Gastrocnemius medialis (tissue), 4 donors: ENCODE data around the gene SMURF2. TPM values are rescaled to one million over a fixed set of nuclear protein-coding genes. Genes with fewer than 3 reads are reported as not detected.

ENCODE experiments used
- ATAC-seq, 2 donors: fragments of 150-250 bp; one replicate each; pipeline ENCODE4 v1.9.1; 2016
- DNase-seq, 2 donors: peaks; one replicate each; pipeline ENCODE4 v3.0.0-alpha.2; 2019
- H3K27ac ChIP-seq, 4 donors: fragments of 200-600 bp; sonication (generic); 1 replicate in 1 of 4; 2 replicates in 3 of 4; pipeline ENCODE4 v1.5.1; 2016 to 2018; ENCODE audit warnings: mild to moderate bottlenecking in 2 of 4, moderate library complexity in 1 of 4
- H3K27me3 ChIP-seq, 3 donors: fragments of 200-600 bp; sonication (generic) in 2 of 3; 1 replicate in 1 of 3; 2 replicates in 2 of 3; pipeline versions ENCODE4 v1.5.1 to v1.6.0; 2016 to 2019; ENCODE audit warnings: mild to moderate bottlenecking in 1 of 3, moderate library complexity in 1 of 3
- H3K36me3 ChIP-seq, 2 donors: fragments of 200-600 bp; sonication (generic) in 1 of 2; one replicate each; pipeline ENCODE4 v1.5.1; 2017 to 2018
- H3K4me1 ChIP-seq, 2 donors: fragments of 200-600 bp; sonication (generic) in 1 of 2; one replicate each; pipeline ENCODE4 v1.5.1; 2016 to 2017; ENCODE audit warnings: mild to moderate bottlenecking in 2 of 2
- H3K4me3 ChIP-seq, 4 donors: fragments of 200-600 bp; sonication (generic) in 3 of 4; 1 replicate in 1 of 4; 2 replicates in 3 of 4; pipeline ENCODE4 v1.5.1; 2016 to 2019; ENCODE audit warnings: mild to moderate bottlenecking in 2 of 4
- H3K9me3 ChIP-seq, 3 donors: fragments of 200-600 bp; sonication (generic) in 2 of 3; 1 replicate in 1 of 3; 2 replicates in 2 of 3; pipeline ENCODE4 v1.5.1; 2016 to 2019
- CTCF ChIP-seq, 5 experiments: fragments of 450-650 bp in 3 of 5; fragments of 200-600 bp in 2 of 5; sonication (generic) in 2 of 5; IDR thresholded peaks in 4 of 5; conservative IDR thresholded peaks in 1 of 5; 1 replicate in 4 of 5; 2 replicates in 1 of 5; pipeline ENCODE4 v1.5.1; 2016 to 2019; ENCODE audit warnings: antibody characterized with exemption in 5 of 5, mild to moderate bottlenecking in 3 of 5, moderate library complexity in 3 of 5
- POLR2A ChIP-seq, 2 donors: fragments of 450-650 bp; IDR thresholded peaks; one replicate each; pipeline ENCODE4 v1.6.1; 2017; ENCODE audit warnings: antibody characterized with exemption in 2 of 2, mild to moderate bottlenecking in 2 of 2, moderate library complexity in 2 of 2
- in situ Hi-C, 4 donors: fragments of 200-750 bp; cut with MboI; loops; one replicate each; pipeline versions ENCODE4 v1.15.0 to v1.8.0; 2017; ENCODE audit warnings: low sequenced_read_pairs in 4 of 4
- intact Hi-C: fragments of 100-400 bp; cut with DNase I; formaldehyde crosslinking; loops from one replicate; pipeline ENCODE4 v1.15.1; 2023; ENCODE audit warnings: low total_unique reads
- total RNA-seq, 4 donors: library from RNA; depleted of rRNA; stranded (reverse); fragments of >200 nt; gene quantifications; one replicate each; pipeline versions ENCODE4 v1.1.0 to v1.2.3, GENCODE V29; 2016

Gene SMURF2
- total RNA-seq, 4 donors from 2014 or later = 8.9 to 15.3 (median 11.4) TPM

GRCh38 chr17:64632606-64633005 is 29.5 kb downstream of the SMURF2 start:
- TF ChIP-seq POLR2A (IDR thresholded peaks at IDR 0.05) (no peak), CTCF (IDR thresholded peaks at IDR 0.05 in 4 of 5, conservative IDR thresholded peaks at IDR 0.05 in 1 of 5) (no peak)
- in situ Hi-C loops (no loop called here), intact Hi-C loops (no loop called here)
- Histone ChIP-seq H3K4me1 (peaks cover 10 to 11% of the 10 kb centered on the region in 2 donors), H3K4me3 (no peak overlapping the region), H3K9me3 (no peaks in the 10 kb centered on the region), H3K27me3 (no peaks in the 10 kb centered on the region), H3K36me3 (no peaks in the 10 kb centered on the region), H3K27ac (no peak overlapping the region)
- no peak for DNase-seq
- no peak for ATAC-seq

- H3K27me3 ChIP-seq = no peaks in the 10 kb centered on the region
- no peak for ATAC-seq
- in situ Hi-C loops = no loop called here
- H3K4me3 ChIP-seq = no peak overlapping the region
- no peaks in the 10 kb centered on the region for H3K9me3 ChIP-seq
- intact Hi-C loops = no loop called here
- DNase-seq = no peak
- no peak for TF ChIP-seq POLR2A (IDR thresholded peaks at IDR 0.05)
- TF ChIP-seq CTCF (IDR thresholded peaks at IDR 0.05 in 4 of 5, conservative IDR thresholded peaks at IDR 0.05 in 1 of 5) = no peak
- no peak overlapping the region for H3K27ac ChIP-seq
- H3K36me3 ChIP-seq = no peaks in the 10 kb centered on the region
- H3K4me1 ChIP-seq = peaks cover 10 to 15% of the 10 kb centered on the region in 2 donors
Observed at GRCh38 chr17:64632194-64632593, 29.9 kb downstream of the SMURF2 start.

GRCh38 chr17:64630309-64631223 is 31.5 kb downstream of the SMURF2 start:
- H3K4me1 ChIP-seq = peaks cover 10 to 13% of the 10 kb centered on the region in 2 donors
- H3K27me3 ChIP-seq = no peaks in the 10 kb centered on the region
- in situ Hi-C loops = no loop called here
- no peak overlapping the region for H3K27ac ChIP-seq
- ATAC-seq (no peak), DNase-seq (no peak)
- H3K36me3 ChIP-seq = no peaks in the 10 kb centered on the region
- no peak for TF ChIP-seq CTCF (IDR thresholded peaks at IDR 0.05 in 4 of 5, conservative IDR thresholded peaks at IDR 0.05 in 1 of 5)
- TF ChIP-seq POLR2A (IDR thresholded peaks at IDR 0.05) = no peak
- H3K9me3 ChIP-seq = no peaks in the 10 kb centered on the region
- H3K4me3 ChIP-seq = no peak overlapping the region
- intact Hi-C loops = no loop called here

GRCh38 chr17:64628641-64629040 is 33.5 kb downstream of the SMURF2 start:
- peaks cover 10 to 17% of the 10 kb centered on the region in 2 donors for H3K4me1 ChIP-seq
- intact Hi-C loops (no loop called here), in situ Hi-C loops (no loop called here)
- no peaks in the 10 kb centered on the region for H3K9me3 ChIP-seq
- no peaks in the 10 kb centered on the region for H3K27me3 ChIP-seq
- no peak for DNase-seq
- H3K27ac ChIP-seq = no peak overlapping the region
- no peak for TF ChIP-seq CTCF (IDR thresholded peaks at IDR 0.05 in 4 of 5, conservative IDR thresholded peaks at IDR 0.05 in 1 of 5)
- TF ChIP-seq POLR2A (IDR thresholded peaks at IDR 0.05) = no peak
- H3K4me3 ChIP-seq = no peak overlapping the region
- ATAC-seq = no peak
- no peaks in the 10 kb centered on the region for H3K36me3 ChIP-seq
